HG03108 (cell line): Measurements from ENCODE around the gene KIFAP3.
A peak's percentile ranks its signal among the peaks of the same experiment; 100 is the strongest.
"Not testable (repeated sequence)": the region's sequence is repeated elsewhere in the genome, so short reads cannot be mapped to it uniquely, and the experiment has no call there.

Experiments
- ATAC-seq: cut with Tn5 transposase; IDR thresholded peaks from one replicate; pipeline ENCODE4 v1.9.1; 2021; ENCODE audit warnings: moderate library complexity; ENCODE audit not compliant: unreplicated experiment

The KIFAP3 gene

GRCh38 chr1:169925505-169926482, 148.7 kb downstream of the KIFAP3 start:
- no peak for ATAC-seq

- ATAC-seq: no peak
Observed at GRCh38 chr1:169924829-169925228, 149.7 kb downstream of the KIFAP3 start.

GRCh38 chr1:169924063-169924462, 150.4 kb downstream of the KIFAP3 start:
- ATAC-seq: no peak

GRCh38 chr1:169921080-169921479, 153.4 kb downstream of the KIFAP3 start:
- ATAC-seq: no peak

- ATAC-seq: no peak
Observed at GRCh38 chr1:169918927-169919326, 155.6 kb downstream of the KIFAP3 start.

GRCh38 chr1:169918220-169918619, 156.3 kb downstream of the KIFAP3 start:
- not testable (repeated sequence) for ATAC-seq

- ATAC-seq: no peak
Observed at GRCh38 chr1:169915150-169915549, 159.3 kb downstream of the KIFAP3 start.

GRCh38 chr1:169914531-169914930, 160.0 kb downstream of the KIFAP3 start:
- no peak for ATAC-seq

GRCh38 chr1:169909499-169909898, 165.0 kb downstream of the KIFAP3 start:
- ATAC-seq: no peak

- ATAC-seq: no peak
Observed at GRCh38 chr1:169906938-169907337, 167.6 kb downstream of the KIFAP3 start.

- ATAC-seq: no peak
Observed at GRCh38 chr1:169904834-169905233, 169.7 kb downstream of the KIFAP3 start.

- no peak for ATAC-seq
Observed at GRCh38 chr1:169902751-169903150, 171.7 kb downstream of the KIFAP3 start.

- ATAC-seq: no peak
Observed at GRCh38 chr1:169901115-169901514, 173.4 kb downstream of the KIFAP3 start.

GRCh38 chr1:169900571-169900970, 173.9 kb downstream of the KIFAP3 start:
- no peak for ATAC-seq

GRCh38 chr1:169899519-169900217, 174.8 kb downstream of the KIFAP3 start:
- ATAC-seq: no peak

GRCh38 chr1:169896013-169896412, 178.5 kb downstream of the KIFAP3 start:
- ATAC-seq: no peak

GRCh38 chr1:169894424-169895145, 179.9 kb downstream of the KIFAP3 start:
- no peak for ATAC-seq

GRCh38 chr1:169893645-169894423, 180.7 kb downstream of the KIFAP3 start, which contains the start of gene SCYL3:
Gene SCYL3, minus strand, starts transcription at chr1:169893896. Its CDS starts 5,056 bp downstream, at chr1:169888840.
- peak; percentile 84 for ATAC-seq

GRCh38 chr1:169892927-169893644, 181.4 kb downstream of the KIFAP3 start:
- peak; percentile 4 for ATAC-seq
